GM21390 (cell line): ENCODE data around the gene NR4A1.

Experiments used
- ATAC-seq: cut with Tn5 transposase; IDR thresholded peaks from one replicate; pipeline ENCODE4 v1.9.1; 2021; ENCODE audit not compliant: unreplicated experiment

The NR4A1 gene

GRCh38 chr12:52057638-52058576 lies 6.7 kb downstream of the NR4A1 start:
- no peak for ATAC-seq

- no peak for ATAC-seq
Measured at GRCh38 chr12:52058631-52059361, 7.6 kb downstream of the NR4A1 start.

- ATAC-seq = no peak
Measured at GRCh38 chr12:52059582-52060497, 8.6 kb downstream of the NR4A1 start.

GRCh38 chr12:52060498-52061177 lies 9.4 kb downstream of the NR4A1 start:
- ATAC-seq = no peak

- no peak for ATAC-seq
Measured at GRCh38 chr12:52061470-52062166, 10.4 kb downstream of the NR4A1 start.

- ATAC-seq = no peak
Measured at GRCh38 chr12:52062167-52063081, 11.2 kb downstream of the NR4A1 start.

- no peak for ATAC-seq
Measured at GRCh38 chr12:52063082-52063924, 12.1 kb downstream of the NR4A1 start.

GRCh38 chr12:52063981-52064649 lies 12.9 kb downstream of the NR4A1 start:
- no peak for ATAC-seq

- ATAC-seq = no peak
Measured at GRCh38 chr12:52066346-52067080, 15.3 kb downstream of the NR4A1 start.

- no peak for ATAC-seq
Measured at GRCh38 chr12:52067081-52067374, 15.8 kb downstream of the NR4A1 start.

- peak; percentile 89 for ATAC-seq
Measured at GRCh38 chr12:52069327-52070184, 18.3 kb downstream of the NR4A1 start, which contains the start of gene ATG101. TSS of gene ATG101 (plus strand) at chr12:52069978. CDS start at chr12:52073651, 3,673 bp downstream.

- ATAC-seq = peak; percentile 11
Measured at GRCh38 chr12:52070185-52070925, 19.1 kb downstream of the NR4A1 start.

GRCh38 chr12:52073531-52074381 lies 22.5 kb downstream of the NR4A1 start:
- ATAC-seq = no peak
